ENCODE data around the gene TBCK. TPM values are rescaled to one million over a fixed set of nuclear protein-coding genes. Genes with fewer than 3 reads are reported as not detected.
"Not testable (repeated sequence)": the region's sequence is repeated elsewhere in the genome, so short reads cannot be mapped to it uniquely, and the experiment has no call there.

Gene TBCK
- total RNA-seq, 1 experiment from 2014 or later = 16.2 TPM

GRCh38 chr4:106231931-106232330 is 84.1 kb downstream of the TBCK start:
- DNase-seq (ENCODE audit: low spot score) = no peak

GRCh38 chr4:106222548-106222947 is 93.5 kb downstream of the TBCK start:
- DNase-seq (ENCODE audit: low spot score) = no peak

GRCh38 chr4:106213291-106213690 is 102.7 kb downstream of the TBCK start:
- not testable (repeated sequence) for DNase-seq (ENCODE audit: low spot score)

DNA sequence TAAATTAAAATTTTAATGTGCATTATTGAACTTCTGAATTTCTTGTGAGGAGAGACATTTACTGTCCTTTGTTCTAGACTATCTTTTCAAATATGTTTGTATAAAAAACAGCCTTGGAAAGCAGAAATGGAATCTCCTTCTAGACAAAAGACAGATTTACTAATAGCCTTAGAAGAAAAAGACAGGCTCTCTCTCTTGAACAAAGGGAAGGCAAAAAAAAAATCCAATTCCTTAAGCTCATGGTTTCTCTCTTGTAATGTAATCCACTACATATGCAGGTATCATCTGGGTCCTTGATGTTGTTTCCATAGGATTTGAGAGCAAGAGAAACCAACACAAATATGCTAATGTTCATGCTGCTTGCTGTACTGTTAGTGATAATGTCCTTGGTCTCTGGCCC is 106.0 kb downstream of the TBCK start:
- DNase-seq (ENCODE audit: low spot score) = no peak

DNA sequence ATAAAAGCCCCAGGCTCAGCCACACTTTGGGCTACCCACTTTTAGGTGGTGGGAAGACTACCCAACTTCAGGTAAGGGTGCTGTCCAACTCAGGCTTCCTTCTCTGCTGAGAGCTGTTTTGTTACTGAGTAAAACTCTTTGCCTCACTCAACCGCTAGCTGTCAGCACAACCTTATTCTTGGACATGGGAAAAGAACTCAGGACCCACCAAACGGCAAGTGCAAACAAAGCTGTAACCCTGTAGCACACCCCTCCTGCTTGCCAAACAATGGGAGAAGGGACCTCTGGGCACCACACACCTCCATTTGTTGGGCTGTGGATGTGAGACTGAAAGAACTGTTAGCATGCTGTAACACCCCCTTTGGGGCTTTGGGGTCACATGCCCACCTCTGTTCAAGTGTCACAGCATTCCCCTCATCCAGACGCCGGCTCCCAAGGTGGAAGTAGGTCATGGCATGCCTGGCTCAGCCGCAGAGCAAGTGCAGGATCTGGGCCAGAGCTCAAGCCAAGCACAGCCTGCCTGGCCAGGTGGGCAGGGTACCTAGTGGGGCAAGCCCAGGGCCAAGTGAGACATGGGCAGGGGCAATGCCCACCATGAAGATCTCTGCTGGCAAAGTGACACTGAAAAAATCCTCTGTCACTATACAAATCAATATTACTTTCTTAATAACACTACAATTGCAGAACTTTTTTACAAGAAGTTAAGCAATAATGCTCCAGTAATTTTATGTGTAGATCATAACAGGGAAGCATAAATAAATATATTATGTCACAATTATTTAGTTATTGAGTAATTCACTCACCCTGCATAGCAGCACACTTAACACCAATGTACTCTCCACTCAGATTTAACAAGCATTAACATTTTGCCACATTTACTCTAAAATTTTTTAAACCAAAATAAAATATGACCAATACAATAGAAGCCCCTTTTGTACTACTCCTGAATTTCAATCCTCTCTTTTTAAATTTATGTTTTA is 107.2 kb downstream of the TBCK start:
- no peak for DNase-seq (ENCODE audit: low spot score)

GRCh38 chr4:106201373-106201772 is 114.6 kb downstream of the TBCK start:
- DNase-seq (ENCODE audit: low spot score) = peak; percentile 47

DNA sequence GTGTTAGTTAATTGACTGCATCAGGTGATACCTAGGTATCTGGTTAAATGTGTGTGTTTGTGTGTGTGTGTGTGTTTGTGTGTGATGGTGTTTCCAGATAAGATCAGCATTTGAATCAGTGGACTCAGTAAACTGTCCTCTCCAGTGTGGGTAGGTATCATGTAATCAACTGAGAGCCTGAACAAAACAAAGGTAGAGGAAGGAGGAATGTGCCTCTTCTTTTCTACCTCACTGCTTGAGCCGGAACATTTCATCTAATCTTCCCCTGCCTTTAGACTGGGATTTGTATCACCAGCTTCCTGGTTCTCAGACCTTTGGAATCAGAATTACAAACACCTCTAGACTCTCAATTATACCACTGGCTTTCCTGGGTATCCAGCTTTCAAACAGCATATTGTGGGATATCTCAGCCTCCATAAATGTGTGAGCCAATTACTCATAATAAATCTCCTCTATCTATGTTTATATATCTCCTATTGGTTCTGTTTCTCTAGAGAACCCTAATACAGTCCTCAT is 120.5 kb downstream of the TBCK start:
- no peak for DNase-seq (ENCODE audit: low spot score)

GRCh38 chr4:106194801-106195200 is 121.2 kb downstream of the TBCK start:
- no peak for DNase-seq (ENCODE audit: low spot score)

GRCh38 chr4:106192131-106192530 is 123.9 kb downstream of the TBCK start:
- no peak for DNase-seq (ENCODE audit: low spot score)

GRCh38 chr4:106186201-106186600 is 129.8 kb downstream of the TBCK start:
- DNase-seq (ENCODE audit: low spot score) = no peak

- DNase-seq (ENCODE audit: low spot score) = no peak
Observed at GRCh38 chr4:106183551-106183950, 132.5 kb downstream of the TBCK start.

DNA sequence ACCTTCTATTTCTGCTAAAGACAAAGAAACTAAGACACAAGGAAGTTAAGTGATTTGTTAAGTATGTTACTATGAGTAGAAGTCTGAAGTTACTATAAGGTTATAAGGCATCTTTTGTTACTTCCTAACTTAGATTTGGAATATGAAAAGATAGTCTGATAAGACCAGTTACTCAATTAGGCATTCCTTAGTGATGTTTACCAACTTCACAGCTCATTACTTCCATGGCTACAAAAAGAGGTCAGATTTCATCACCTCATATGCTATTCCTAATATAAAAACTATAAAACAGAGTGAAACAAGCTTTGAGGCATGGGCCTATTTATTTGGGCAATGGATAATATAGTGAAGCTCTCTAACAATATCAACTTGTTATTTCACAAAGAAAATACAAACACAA is 143.1 kb downstream of the TBCK start:
- DNase-seq (ENCODE audit: low spot score) = no peak

DNA sequence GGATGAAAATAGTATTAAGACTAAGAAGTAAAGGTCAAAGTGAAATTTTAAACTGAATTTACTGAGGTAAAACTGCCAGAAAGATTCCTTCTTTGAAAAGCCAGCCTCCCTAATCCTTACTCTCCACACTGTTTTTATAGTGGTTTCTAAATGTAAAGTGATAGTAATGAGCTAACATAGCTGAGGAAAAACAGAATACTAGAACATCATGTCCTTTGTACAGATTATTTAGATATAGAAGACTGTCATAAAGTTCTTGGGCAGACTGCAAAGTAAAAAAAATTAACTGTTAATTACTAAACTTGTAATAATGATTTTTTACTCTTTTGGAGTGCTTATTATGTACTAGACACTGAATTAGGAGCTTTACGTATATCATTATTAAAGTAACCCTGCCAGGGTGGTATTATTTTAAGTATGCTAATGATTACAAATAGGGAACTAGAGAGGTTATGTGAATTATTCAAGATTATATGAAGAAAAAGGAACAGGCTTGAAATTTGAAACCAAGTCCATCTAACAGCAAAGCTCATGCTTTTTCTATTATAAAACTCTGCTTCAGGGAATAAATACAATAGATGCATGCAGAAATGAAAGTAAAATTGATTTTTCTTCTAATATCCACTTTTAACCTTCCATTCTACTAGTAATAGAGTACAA is 150.5 kb downstream of the TBCK start:
- no peak for DNase-seq (ENCODE audit: low spot score)

DNA sequence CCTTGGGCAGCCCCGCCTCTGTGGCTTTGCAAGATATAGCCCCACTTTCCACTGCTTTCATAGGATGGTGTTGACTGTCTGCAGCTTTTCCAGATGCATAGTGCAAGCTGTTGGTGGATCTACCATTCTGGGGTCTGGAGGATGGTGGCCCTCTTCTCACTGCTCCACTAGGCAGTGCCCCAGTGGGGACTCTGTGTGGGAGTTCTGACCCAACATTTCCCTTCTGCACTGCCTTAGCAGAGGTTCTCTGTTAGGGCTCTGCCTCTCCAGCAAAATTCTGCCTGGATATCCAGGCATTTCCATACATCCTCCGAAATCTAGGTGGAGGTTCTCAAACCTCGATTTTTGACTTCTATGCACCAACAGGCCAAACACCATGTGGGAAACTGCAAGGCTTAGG is 153.7 kb downstream of the TBCK start:
- DNase-seq (ENCODE audit: low spot score) = no peak

DNA sequence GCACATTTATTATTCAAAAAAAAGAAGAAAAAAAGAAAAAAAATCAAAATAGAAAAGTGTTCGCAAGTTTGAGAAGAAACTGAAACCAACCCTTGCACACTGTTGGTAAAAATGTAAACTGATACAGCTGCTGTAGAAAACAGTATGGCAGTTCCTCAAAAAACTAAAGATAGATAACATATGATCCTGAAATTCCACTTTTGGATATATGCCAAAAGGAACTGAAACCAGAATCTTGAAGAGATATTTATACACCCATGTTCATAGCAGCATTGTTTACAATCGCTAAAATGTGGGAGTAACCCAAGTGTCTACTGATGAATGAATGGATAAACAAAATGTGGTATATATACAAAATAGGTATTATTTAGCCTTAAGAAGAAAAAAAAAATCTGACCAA is 155.4 kb downstream of the TBCK start:
- no peak for DNase-seq (ENCODE audit: low spot score)

DNA sequence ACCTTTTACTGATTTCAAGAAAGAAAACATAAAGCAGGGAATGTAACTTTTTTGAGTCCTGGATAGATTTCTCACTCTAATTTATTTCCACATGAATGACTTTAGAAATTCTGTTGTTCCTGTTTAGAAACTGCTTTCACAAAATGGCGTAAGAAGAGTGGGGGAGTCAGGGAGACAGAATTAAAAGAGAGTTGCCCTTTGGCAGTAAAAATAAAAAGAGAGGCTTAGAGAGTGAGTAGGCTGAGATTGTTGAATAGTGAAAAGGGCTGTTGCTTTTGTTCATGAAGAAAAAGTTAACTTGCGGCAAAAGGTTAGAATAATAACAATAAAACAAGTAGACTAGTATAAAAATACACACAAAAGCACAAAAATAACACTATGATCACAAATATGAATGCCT is 166.1 kb downstream of the TBCK start:
- DNase-seq (ENCODE audit: low spot score) = no peak

DNA sequence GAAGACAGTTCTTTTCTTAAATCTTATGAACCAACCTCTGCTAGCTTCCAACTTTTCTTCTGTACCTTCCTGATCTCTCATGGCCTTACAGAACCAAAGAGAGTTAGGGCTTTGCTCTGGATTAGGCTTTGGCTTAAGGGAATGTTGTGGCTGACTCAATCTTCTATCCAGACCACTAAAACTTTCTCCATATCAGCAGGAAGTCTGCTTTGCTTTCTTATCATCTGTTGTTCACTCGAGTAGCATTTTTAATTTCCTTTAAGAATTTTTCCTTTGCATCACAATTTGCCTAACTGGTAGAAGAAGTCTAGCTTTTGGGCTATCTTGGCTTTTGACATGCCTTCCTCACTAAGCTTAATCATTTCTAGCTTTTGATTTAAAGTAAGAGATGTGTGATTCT is 167.0 kb downstream of the TBCK start:
- DNase-seq (ENCODE audit: low spot score) = no peak

GRCh38 chr4:106142616-106143127 is 173.3 kb downstream of the TBCK start:
- no peak for DNase-seq (ENCODE audit: low spot score)

DNA sequence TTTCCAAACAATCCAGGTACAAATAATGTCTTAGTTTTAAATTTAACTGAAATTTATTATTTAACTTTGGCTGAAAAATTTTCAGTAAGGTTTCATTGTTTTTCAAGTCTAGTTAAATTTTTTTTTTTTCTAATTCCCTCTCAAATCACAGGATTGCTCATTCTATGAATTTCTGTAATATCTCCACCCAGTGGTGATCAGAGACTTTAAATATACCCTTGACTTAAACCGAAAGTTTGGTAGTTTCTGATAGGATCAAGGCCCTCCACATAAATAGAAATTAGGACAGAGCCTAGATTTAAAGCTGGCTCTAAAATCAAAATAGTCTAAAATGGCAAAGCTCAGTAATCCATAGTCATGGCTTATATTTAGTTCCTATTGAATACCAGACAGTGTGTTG is 175.4 kb downstream of the TBCK start:
- no peak for DNase-seq (ENCODE audit: low spot score)

- no peak for DNase-seq (ENCODE audit: low spot score)
Observed at GRCh38 chr4:106136777-106137331, 179.2 kb downstream of the TBCK start.

GRCh38 chr4:106132045-106132444 is 184.0 kb downstream of the TBCK start:
- no peak for DNase-seq (ENCODE audit: low spot score)

DNA sequence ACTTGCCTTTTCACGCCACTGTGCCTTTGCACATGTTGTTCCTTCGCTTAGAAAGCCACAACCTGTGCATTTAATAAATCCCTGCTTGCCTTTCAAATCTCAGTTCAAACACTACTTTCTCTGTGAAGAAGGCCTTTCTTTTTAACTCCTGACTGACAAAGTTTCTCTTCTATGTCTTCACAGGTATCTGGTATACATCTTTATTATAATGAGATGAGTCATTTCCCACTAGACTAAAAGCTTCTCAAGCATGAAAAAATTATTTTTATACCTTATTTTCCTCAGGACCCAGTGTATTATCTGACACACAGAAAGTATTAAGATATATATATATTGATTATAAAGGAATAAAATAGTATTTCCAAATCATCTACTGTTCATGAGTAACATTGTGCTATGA is 189.9 kb downstream of the TBCK start:
- no peak for DNase-seq (ENCODE audit: low spot score)
